ENCODE measurements around the gene CAMK2B.

- TF ChIP-seq POLR2A (IDR thresholded peaks at IDR 0.05; ENCODE audit: low read length), result no peak
- no peak for TF ChIP-seq GATA1 (IDR thresholded peaks at IDR 0.05; ENCODE audit: low read depth, low read length)
These were observed 148.9 kb downstream of the CAMK2B start for GRCh38 chr7:44176486-44176885.

Data from erythroblast (primary cell).